Kidney epithelial cell (primary cell): ENCODE results near the gene ARHGEF3. TPM values are rescaled to one million over a fixed set of nuclear protein-coding genes. Genes with fewer than 3 reads are reported as not detected.

Experiments
- DNase-seq: peaks from one replicate; pipeline ENCODE4 v3.0.0-alpha.2; 2010; ENCODE audit warnings: low read depth
- H3K27me3 ChIP-seq: 2 replicates; pipeline ENCODE4 v1.6.0; 2011; ENCODE audit warnings: low read length; ENCODE audit not compliant: control insufficient read depth, insufficient read depth
- H3K36me3 ChIP-seq: 2 replicates; pipeline ENCODE4 v1.5.1; 2011; ENCODE audit warnings: low read length; ENCODE audit not compliant: control insufficient read depth, insufficient read depth
- H3K4me3 ChIP-seq: 2 replicates; pipeline ENCODE4 v1.5.1; 2011; ENCODE audit warnings: low read depth, mild to moderate bottlenecking, control low read depth, low read length
- CTCF ChIP-seq: IDR thresholded peaks from 2 replicates; pipeline ENCODE4 v1.5.1; 2011; ENCODE audit warnings: mild to moderate bottlenecking, moderate library complexity, low read length, control low read depth, inconsistent platforms; ENCODE audit not compliant: insufficient read depth, poor library complexity, severe bottlenecking
- total RNA-seq: library from RNA; depleted of rRNA; stranded (reverse); fragments of >200 nt; gene quantifications from 2 replicates; pipeline ENCODE4 v1.2.3, GENCODE V29; 2015

The ARHGEF3 gene
- total RNA-seq, 1 donor from 2014 or later = 12.4 TPM

GRCh38 chr3:56775838-56776555, 25.8 kb downstream of the ARHGEF3 start:
- Histone ChIP-seq H3K36me3 (no peaks in the 10 kb centered on the region), H3K27me3 (no peaks in the 10 kb centered on the region), H3K4me3 (no peak overlapping the region)
- DNase-seq = no peak
- no peak for TF ChIP-seq CTCF

DNA sequence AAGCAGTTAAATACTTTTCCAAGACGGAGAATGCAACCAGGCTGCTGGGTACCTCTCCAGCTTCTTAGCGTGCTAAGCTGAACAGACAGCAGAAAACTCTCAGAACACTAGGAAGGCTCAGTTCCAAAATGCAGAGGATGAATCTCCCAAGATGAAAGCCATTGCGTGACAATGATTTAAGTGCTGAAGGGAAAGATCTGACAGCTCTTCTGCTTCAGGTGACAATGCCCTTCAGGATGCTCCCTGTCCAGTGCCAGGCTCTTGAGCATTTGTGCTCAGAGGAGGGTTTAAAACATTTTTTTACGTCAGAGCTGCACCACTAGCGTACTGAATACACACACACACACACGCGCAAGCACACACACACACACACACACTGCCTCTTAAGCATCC, 26.3 kb downstream of the ARHGEF3 start:
- no peak overlapping the region for H3K4me3 ChIP-seq
- no peak for DNase-seq
- no peaks in the 10 kb centered on the region for H3K36me3 ChIP-seq
- no peaks in the 10 kb centered on the region for H3K27me3 ChIP-seq
- TF ChIP-seq CTCF = no peak

GRCh38 chr3:56773986-56774385, 27.8 kb downstream of the ARHGEF3 start:
- Histone ChIP-seq H3K4me3 (no peak overlapping the region), H3K27me3 (no peaks in the 10 kb centered on the region), H3K36me3 (no peaks in the 10 kb centered on the region)
- no peak for TF ChIP-seq CTCF
- DNase-seq = no peak

DNA sequence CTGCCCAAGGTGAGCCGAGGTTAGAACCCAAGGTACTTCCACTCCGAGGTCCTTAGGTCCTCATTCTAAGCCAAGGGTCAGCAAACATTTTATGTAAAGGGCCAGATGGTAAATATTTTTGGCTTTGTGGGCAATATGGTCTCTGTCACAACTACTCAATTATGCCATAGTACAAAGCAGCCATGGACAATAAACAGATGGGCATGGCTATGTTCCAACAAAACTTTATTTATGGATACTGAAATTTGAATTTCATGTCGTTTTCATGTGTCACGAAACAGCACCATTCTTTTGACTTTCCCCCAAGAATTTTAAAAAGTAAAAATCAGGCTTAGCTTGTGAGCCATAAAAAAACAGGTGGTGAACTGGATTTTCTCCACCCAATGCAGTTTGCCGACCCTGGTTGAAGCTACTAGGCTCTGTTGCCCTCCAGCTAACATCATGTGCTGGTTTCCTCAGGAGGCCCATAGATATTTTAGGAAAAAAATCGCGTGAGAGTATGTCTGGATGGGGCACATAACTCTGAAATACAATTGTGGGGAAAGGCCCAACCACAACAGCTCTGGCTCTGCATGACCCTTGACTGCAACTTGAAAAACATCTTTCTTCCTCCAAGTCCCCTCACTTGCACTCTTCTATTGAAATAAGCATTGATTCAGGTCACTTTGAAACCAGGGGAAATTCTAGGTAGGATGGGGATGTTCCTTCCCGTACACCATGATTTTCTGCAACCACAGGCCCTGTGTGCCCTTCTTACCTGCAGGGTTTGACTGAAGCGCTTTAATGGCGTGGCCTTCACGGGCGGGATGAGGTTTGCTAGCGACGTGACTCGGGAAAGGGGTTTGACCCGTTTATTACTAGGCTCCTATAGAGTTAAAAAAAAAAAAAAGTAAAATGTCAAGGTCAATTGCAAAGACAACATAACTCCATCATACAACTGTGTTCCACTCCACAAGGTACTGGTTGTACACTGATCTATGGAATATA, 28.5 kb downstream of the ARHGEF3 start:
- TF ChIP-seq CTCF = no peak
- H3K4me3 ChIP-seq = no peak overlapping the region
- no peak for DNase-seq
- H3K36me3 ChIP-seq = no peaks in the 10 kb centered on the region
- no peaks in the 10 kb centered on the region for H3K27me3 ChIP-seq

DNA sequence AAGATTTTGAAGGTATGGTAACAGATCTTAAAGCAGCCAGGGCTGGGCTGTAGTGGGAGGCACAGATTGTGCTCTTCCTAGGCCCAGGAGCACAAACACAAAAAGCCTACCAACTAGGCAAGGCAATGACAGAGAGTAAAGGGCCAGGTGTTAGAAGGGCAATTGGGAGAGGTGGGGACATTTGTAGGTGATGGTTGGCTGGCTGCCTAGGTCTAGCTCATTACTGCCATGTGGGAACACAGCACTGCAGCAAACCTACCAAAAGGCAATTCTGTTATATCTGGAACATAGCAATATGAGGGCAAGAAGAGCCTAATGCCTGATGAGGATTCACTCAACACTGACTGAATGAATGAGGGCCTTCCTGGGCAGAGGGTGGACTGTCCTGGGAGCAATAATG, 30.4 kb downstream of the ARHGEF3 start:
- no peaks in the 10 kb centered on the region for H3K27me3 ChIP-seq
- DNase-seq = no peak
- H3K36me3 ChIP-seq = no peaks in the 10 kb centered on the region
- H3K4me3 ChIP-seq = no peak overlapping the region
- TF ChIP-seq CTCF = no peak
